Body of pancreas (tissue), 4 donors: ENCODE results near the gene PDCD4. TPM values are rescaled to one million over a fixed set of nuclear protein-coding genes. Genes with fewer than 3 reads are reported as not detected.

Experiments used
- ATAC-seq: fragments of 150-250 bp; one replicate; pipeline ENCODE4 v1.9.1; 2016
- DNase-seq, 4 donors: peaks; one replicate each; pipeline ENCODE4 v3.0.0-alpha.2; 2019
- H3K27ac ChIP-seq, 4 donors: fragments of 200-600 bp; sonication (generic); 1 replicate in 3 of 4; 2 replicates in 1 of 4; pipeline versions ENCODE4 v1.5.1 to v1.6.1; 2016 to 2019; ENCODE audit warnings: mild to moderate bottlenecking in 1 of 4, mixed read lengths in 1 of 4, moderate library complexity in 1 of 4
- H3K27me3 ChIP-seq, 2 donors: fragments of 200-600 bp; sonication (generic); one replicate each; pipeline ENCODE4 v1.6.0; 2016; ENCODE audit warnings: mild to moderate bottlenecking in 1 of 2
- H3K36me3 ChIP-seq, 2 donors: fragments of 200-600 bp; sonication (generic); replicated peaks in 1 of 2; 2 replicates each; pipeline ENCODE4 v1.5.1; 2016; ENCODE audit warnings: low read depth in 2 of 2; ENCODE audit not compliant: insufficient read depth in 1 of 2
- H3K4me1 ChIP-seq: fragments of 200-600 bp; sonication (generic); one replicate; pipeline ENCODE4 v1.6.0; 2016
- H3K4me3 ChIP-seq, 2 donors: fragments of 200-600 bp; sonication (generic); 1 replicate in 1 of 2; 2 replicates in 1 of 2; pipeline ENCODE4 v1.5.1; 2016 to 2019
- H3K9me3 ChIP-seq, 3 donors: fragments of 200-600 bp; sonication (generic); 1 replicate in 2 of 3; 2 replicates in 1 of 3; pipeline ENCODE4 v1.5.1; 2016
- CTCF ChIP-seq, 7 experiments: fragments of 450-650 bp in 4 of 7; fragments of 200-600 bp in 3 of 7; sonication (generic) in 3 of 7; IDR thresholded peaks; one replicate each; pipeline ENCODE4 v1.5.1; 2016 to 2019; ENCODE audit warnings: antibody characterized with exemption in 7 of 7
- POLR2A ChIP-seq, 3 donors: fragments of 450-650 bp; IDR thresholded peaks; one replicate each; pipeline ENCODE4 v1.6.1; 2016; ENCODE audit warnings: antibody characterized with exemption in 3 of 3, mild to moderate bottlenecking in 2 of 3
- WGBS, 2 donors: methylation state at CpG; one replicate each; pipeline ENCODE4 v1.1.5; 2017; 5-methylcytosine and 5-hydroxymethylcytosine counted together
- intact Hi-C: fragments of 100-400 bp; cut with DNase I; formaldehyde crosslinking; loops from one replicate; pipeline ENCODE4 v1.15.1; 2023
- total RNA-seq, 2 donors: library from RNA; depleted of rRNA; stranded (reverse); fragments of >200 nt; gene quantifications; one replicate each; pipeline ENCODE4 v1.1.0, GENCODE V29; 2016

PDCD4 gene
- total RNA-seq, 2 donors from 2014 or later, result 332 to 458 TPM

- no peaks in the 10 kb centered on the region for H3K27me3 ChIP-seq
Measured at GRCh38 chr10:110872984-110873923, 1.5 kb downstream of the PDCD4 start.

DNA sequence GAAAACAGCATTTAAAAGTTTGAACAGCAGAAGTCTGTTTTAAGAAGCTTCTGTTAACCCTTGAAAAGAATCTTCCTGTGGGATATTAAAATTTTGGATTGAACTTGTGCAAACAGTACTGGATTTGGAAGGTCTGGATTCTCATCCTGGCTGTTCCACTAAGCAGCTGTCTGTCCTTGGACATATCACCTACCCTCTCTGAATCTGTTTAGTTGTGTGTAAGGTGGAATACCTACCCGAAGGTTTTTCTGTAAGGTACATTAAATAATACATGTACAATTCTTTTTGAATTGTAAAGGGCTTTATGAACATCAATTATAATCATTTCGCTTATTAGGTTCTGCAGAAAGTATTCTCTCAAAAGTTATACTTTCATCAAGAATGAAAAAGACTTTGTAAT lies 2.2 kb downstream of the PDCD4 start:
- 8 to 10% methylated on average over 2 of the region's 2 CpGs for whole genome bisulfite sequencing, 2 donors
- DNase-seq (peak in 1 of 4 donors; percentile 44), ATAC-seq (no peak)
- Histone ChIP-seq H3K4me1 (peaks cover 49% of the 10 kb centered on the region), H3K36me3 (peaks cover 0 to 3% of the 10 kb centered on the region in 2 donors), H3K9me3 (no peaks in the 10 kb centered on the region), H3K4me3 (peak overlapping the region in 1 of 2 donors; percentile 85), H3K27me3 (no peaks in the 10 kb centered on the region), H3K27ac (peak overlapping the region in 3 of 4 donors; percentile 91 to 99 (median 98))
- TF ChIP-seq CTCF (IDR thresholded peaks at IDR 0.05) (no peak), POLR2A (IDR thresholded peaks at IDR 0.05) (no peak)
- intact Hi-C loops, result no loop called here

More at GRCh38 chr10:110872984-110873923, 1.5 kb downstream of the PDCD4 start:
- WGBS, 2 donors, result 0 to 1% methylated on average over 16 of the region's 16 CpGs
- peak overlapping the region; percentile 85 to 86 for H3K4me3 ChIP-seq
- H3K9me3 ChIP-seq, result no peaks in the 10 kb centered on the region
- intact Hi-C loops, result no loop called here
- TF ChIP-seq POLR2A (IDR thresholded peaks at IDR 0.05), result no peak
- no peak for TF ChIP-seq CTCF (IDR thresholded peaks at IDR 0.05)
- DNase-seq (no peak), ATAC-seq (no peak)
- H3K36me3 ChIP-seq, result peaks cover 0 to 3% of the 10 kb centered on the region in 2 donors
- peak overlapping the region; percentile 91 to 99 (median 98) for H3K27ac ChIP-seq
- peaks cover 49% of the 10 kb centered on the region for H3K4me1 ChIP-seq

- intact Hi-C loops, result no loop called here
- peaks cover 0 to 3% of the 10 kb centered on the region in 2 donors for H3K36me3 ChIP-seq
- no peaks in the 10 kb centered on the region for H3K27me3 ChIP-seq
- no peaks in the 10 kb centered on the region for H3K9me3 ChIP-seq
- H3K4me3 ChIP-seq, result peak overlapping the region in 1 of 2 donors; percentile 85
- TF ChIP-seq CTCF (IDR thresholded peaks at IDR 0.05) (no peak), POLR2A (IDR thresholded peaks at IDR 0.05) (peak in 2 of 3 donors; percentile 60 to 70)
- peak overlapping the region in 3 of 4 donors; percentile 91 to 99 (median 98) for H3K27ac ChIP-seq
- ATAC-seq (no peak), DNase-seq (no peak)
- 27 to 30% methylated on average over 2 of the region's 2 CpGs for WGBS, 2 donors
- H3K4me1 ChIP-seq, result peaks cover 48% of the 10 kb centered on the region
Measured at GRCh38 chr10:110876000-110876399, 4.3 kb downstream of the PDCD4 start.

- Histone ChIP-seq H3K36me3 (peaks cover 0 to 3% of the 10 kb centered on the region in 2 donors), H3K9me3 (no peaks in the 10 kb centered on the region), H3K4me1 (peaks cover 46% of the 10 kb centered on the region), H3K27ac (peak overlapping the region in 2 of 4 donors; percentile 23 to 99), H3K27me3 (no peaks in the 10 kb centered on the region), H3K4me3 (peak overlapping the region in 1 of 2 donors; percentile 85)
- WGBS, 2 donors, result 41 to 49% methylated on average over 1 of the region's 1 CpG
- intact Hi-C loops, result no loop called here
- ATAC-seq (no peak), DNase-seq (no peak)
- TF ChIP-seq POLR2A (IDR thresholded peaks at IDR 0.05) (no peak), CTCF (IDR thresholded peaks at IDR 0.05) (no peak)
Measured at GRCh38 chr10:110876788-110877187, 5.1 kb downstream of the PDCD4 start.
